Astrocyte of the hippocampus (primary cell): ENCODE results near the gene XNDC1N.
"Not testable (repeated sequence)": the region's sequence is repeated elsewhere in the genome, so short reads cannot be mapped to it uniquely, and the experiment has no call there.

Source experiments
- DNase-seq: peaks from one replicate; pipeline ENCODE4 v3.0.0; 2011; ENCODE audit warnings: low read depth, low spot score

The XNDC1N gene

GRCh38 chr11:71933141-71933933 lies 4.9 kb upstream of the XNDC1N start:
- no peak for DNase-seq

GRCh38 chr11:71931245-71931602 lies 2.8 kb upstream of the XNDC1N start:
- peak; percentile 61 for DNase-seq

- DNase-seq = no peak
Observed at GRCh38 chr11:71930556-71931244, 2.3 kb upstream of the XNDC1N start.

GRCh38 chr11:71929491-71929890 lies 1.1 kb upstream of the XNDC1N start:
- no peak for DNase-seq

GRCh38 chr11:71928737-71929443 lies 496 bp upstream of the XNDC1N start, which contains the start of gene RNF121:
Gene RNF121 (plus strand): TSS chr11:71929046. CDS start chr11:71929062, 16 bp downstream.
- peak; percentile 98 for DNase-seq

GRCh38 chr11:71917646-71918140 lies 10.7 kb downstream of the XNDC1N start:
- DNase-seq = no peak

GRCh38 chr11:71914617-71915189 lies 13.7 kb downstream of the XNDC1N start:
- no peak for DNase-seq

- DNase-seq = no peak
Observed at GRCh38 chr11:71913756-71914526, 14.5 kb downstream of the XNDC1N start.

- DNase-seq = not testable (repeated sequence)
Observed at GRCh38 chr11:71911986-71912340, 16.4 kb downstream of the XNDC1N start.

- DNase-seq = not testable (repeated sequence)
Observed at GRCh38 chr11:71911321-71911985, 16.9 kb downstream of the XNDC1N start.

- not testable (repeated sequence) for DNase-seq
Observed at GRCh38 chr11:71910775-71911174, 17.6 kb downstream of the XNDC1N start.

- no peak for DNase-seq
Observed at GRCh38 chr11:71908218-71908617, 20.2 kb downstream of the XNDC1N start.

GRCh38 chr11:71901137-71901536 lies 27.3 kb downstream of the XNDC1N start:
- DNase-seq = peak; percentile 40

GRCh38 chr11:71895961-71896360 lies 32.4 kb downstream of the XNDC1N start:
- DNase-seq = no peak

- DNase-seq = not testable (repeated sequence)
Observed at GRCh38 chr11:71889181-71889872, 39.1 kb downstream of the XNDC1N start.

GRCh38 chr11:71888335-71889010 lies 39.9 kb downstream of the XNDC1N start:
- DNase-seq = peak; percentile 49

- DNase-seq = not testable (repeated sequence)
Observed at GRCh38 chr11:71885806-71886205, 42.6 kb downstream of the XNDC1N start.
